GM12873 (cell line): ENCODE results near the gene RAP1A.

ENCODE experiments used
- TF ChIP-seq, protein P1 (sequence below): IDR thresholded peaks from 2 replicates; pipeline ENCODE4 v1.5.1; 2012; ENCODE audit warnings: low read depth, mild to moderate bottlenecking, moderate library complexity, low read length, control low read depth; ENCODE audit not compliant: insufficient read depth; ENCODE audit errors: missing control alignments

Gene RAP1A

DNA sequence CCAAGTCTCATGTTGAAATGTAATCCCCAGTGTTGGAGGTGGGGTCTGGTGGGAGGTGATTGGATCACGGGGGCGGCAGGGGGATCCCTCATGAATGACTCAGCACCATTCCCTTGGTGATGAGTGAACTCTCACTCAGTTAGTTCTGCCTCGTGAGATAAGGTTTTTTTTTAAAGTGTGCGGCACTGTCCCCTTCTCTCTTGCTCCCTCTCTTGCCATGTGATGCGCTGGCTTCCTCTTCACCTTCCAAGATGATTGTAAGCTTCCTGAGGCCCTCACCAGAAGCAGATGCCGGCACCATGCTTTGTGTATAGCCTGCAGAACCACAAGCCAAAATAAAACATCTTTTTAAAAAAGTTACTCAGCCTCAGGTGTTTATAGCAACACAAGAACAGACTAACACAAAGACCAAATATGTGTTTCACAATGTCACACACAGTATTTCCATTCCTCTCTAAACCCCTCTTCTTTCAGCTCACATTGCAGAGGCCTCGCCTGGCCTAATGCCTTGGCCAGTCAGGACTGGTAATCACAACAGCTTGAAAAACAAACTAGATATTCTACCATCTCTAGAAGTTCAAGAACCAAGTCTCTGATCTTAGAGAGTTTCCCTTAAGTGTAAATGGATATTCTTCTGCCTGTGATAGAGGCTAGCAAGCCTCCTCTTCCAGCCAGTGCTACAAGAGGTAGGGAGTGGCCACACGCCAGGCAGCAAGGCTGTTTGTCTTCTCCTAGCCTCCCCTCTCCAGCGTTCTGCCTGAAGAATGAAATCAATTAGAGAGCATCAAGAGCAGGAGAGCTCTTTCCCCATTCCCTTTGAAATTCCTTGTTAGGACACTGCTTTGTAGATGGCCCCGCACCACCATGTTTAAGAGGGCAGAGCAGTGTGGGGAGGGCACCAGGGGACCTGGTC is 19.6 kb upstream of the RAP1A start:
- TF ChIP-seq, protein P1, sequence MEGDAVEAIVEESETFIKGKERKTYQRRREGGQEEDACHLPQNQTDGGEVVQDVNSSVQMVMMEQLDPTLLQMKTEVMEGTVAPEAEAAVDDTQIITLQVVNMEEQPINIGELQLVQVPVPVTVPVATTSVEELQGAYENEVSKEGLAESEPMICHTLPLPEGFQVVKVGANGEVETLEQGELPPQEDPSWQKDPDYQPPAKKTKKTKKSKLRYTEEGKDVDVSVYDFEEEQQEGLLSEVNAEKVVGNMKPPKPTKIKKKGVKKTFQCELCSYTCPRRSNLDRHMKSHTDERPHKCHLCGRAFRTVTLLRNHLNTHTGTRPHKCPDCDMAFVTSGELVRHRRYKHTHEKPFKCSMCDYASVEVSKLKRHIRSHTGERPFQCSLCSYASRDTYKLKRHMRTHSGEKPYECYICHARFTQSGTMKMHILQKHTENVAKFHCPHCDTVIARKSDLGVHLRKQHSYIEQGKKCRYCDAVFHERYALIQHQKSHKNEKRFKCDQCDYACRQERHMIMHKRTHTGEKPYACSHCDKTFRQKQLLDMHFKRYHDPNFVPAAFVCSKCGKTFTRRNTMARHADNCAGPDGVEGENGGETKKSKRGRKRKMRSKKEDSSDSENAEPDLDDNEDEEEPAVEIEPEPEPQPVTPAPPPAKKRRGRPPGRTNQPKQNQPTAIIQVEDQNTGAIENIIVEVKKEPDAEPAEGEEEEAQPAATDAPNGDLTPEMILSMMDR = no peak

DNA sequence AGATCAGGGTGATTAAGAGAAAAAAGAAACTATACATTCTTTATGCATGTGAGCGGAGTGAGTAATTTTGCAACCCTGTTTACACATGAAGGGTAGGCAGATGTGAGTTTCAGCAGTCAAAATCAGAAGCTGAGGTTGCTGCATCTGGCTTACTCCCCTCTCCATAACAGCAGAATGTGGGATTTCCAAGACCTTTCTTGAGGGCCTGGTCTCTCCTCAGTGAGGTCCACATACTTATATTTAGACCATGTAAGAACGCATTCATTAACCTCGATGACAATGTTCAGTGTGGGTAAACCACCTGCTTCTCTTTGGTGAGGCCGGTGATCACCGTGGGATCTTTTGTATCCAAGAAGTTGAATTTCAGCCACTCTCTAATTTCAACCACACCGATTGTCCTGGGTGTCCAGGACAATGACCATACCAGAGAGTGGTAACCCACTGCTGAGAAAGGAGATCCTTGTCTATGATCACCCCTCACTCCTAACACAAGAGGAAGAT is 18.7 kb upstream of the RAP1A start:
- TF ChIP-seq, protein P1 = no peak

DNA sequence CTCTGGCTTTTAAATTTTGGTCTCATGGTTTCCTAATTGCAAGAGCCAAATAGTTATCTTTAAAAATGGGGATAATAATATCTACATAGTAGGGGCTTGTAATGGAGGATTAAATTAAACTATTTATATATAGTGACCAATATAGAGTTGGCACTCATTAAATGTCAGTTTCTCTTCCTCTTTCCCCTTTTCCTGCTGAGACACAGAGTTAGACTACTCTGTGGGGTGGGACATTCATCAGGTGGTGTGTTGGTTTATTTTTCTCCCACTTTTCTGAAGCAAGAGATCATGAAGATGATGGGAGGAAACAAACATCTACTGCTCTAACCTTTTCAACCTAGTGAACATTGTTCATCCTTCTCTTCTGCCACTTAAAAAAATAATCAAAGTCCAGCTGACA is 17.3 kb upstream of the RAP1A start:
- TF ChIP-seq, protein P1 = no peak

DNA sequence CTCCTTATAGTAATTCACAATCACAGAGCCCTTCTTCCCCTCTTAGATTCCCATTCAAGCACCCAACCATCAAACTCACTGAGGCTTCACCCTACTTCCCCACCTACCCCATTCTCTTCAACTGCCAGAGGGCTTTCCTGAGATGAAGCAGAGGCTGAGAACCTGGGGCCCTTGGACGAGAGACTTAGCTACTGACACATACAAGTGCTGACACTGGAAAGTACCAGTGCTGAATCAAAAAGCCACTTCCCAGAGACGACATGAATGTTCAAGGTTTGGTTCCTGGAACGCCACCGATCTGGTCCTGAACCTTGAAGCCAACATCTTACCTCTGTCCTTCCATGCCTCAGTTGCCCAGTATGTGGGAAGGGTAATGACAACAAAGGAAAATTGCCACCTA is 16.6 kb upstream of the RAP1A start:
- TF ChIP-seq, protein P1 = no peak

DNA sequence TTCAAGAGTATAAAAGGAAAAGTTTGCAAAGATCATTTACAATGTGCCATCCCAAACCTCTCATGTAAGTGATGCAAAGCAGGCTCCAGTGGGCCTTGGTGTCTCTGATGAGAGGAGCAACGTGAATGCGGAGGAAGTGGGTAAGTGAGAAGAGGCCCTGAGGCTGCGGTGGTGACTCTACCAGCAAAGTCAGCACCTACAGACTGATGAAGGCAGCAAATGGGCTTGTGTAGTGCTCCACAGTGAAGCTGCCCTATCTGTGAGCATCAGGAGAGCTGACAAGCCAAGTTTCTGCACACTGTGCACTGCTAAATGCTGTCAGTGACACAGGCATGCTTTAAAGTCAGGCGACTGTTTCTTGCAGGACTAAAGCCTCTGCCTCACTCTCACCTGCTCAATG is 15.6 kb upstream of the RAP1A start:
- TF ChIP-seq, protein P1 = no peak

DNA sequence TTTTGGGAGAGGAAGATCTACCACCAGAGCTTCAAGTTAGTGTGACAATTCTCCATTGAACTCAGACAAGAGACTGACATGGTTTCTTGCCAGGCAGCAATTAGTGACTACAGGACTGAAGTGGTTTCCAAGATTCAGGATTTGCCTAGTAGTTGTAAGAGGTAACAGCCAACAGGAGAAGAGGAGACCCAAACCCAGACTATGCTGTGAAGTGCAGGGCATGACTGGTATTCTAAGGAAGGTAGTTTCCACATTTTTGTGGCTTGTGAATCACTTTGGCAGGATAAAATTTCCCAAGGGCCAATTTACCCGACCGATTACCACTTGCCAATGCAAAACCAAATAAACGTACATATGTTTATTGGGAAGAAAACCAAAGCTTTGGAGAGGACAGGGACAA is 14.7 kb upstream of the RAP1A start:
- TF ChIP-seq, protein P1 = no peak

DNA sequence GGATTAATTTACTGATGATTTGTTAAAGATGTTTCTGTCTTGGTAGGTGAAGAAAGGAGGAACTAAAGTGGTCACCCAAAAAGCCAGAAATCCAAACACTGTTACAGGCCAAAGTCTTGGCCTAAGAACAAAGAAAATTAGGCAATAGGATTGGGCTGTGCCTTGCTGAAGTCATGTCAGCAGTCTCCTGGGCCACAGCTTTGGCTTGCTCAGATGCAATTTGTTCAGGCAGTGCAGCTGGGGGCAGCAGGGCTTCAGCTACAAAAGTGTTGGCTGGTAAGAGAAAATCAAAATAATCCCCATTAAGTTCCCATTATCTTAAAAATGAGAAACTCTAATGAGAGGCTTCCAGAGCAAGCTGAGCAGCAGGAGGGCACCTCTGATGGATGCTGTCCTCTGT is 14.0 kb upstream of the RAP1A start:
- TF ChIP-seq, protein P1 = no peak
